Germinal center (tissue), 1 donor: Measurements from ENCODE around the gene CYP39A1.

Source experiments
- DNase-seq: peaks from one replicate; pipeline ENCODE4 v3.0.0; 2012; ENCODE audit warnings: mixed read lengths, low spot score

The CYP39A1 gene

GRCh38 chr6:46590765-46591164, 61.9 kb downstream of the CYP39A1 start:
- DNase-seq: no peak

DNA sequence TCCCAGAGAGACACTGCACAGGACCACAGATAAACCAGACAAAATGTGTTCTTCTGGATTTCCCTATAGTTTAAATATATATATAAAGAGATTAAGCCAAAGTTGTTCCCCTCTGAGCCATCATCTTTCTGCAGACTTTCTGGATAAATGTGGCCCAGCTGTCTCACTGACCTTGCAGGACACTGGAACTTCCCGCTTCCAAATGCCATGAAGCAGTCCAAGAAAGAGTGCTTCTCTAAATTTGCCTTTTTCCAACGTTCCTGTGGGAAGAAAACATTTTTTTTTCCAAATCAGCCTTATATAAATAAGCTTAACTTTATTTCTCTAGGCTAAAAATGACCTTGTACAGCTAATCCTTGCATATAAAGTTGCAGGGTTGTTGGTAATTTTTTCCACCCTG, 65.7 kb downstream of the CYP39A1 start:
- DNase-seq: no peak

- DNase-seq: no peak
Measured at GRCh38 chr6:46584586-46584985, 68.0 kb downstream of the CYP39A1 start.

DNA sequence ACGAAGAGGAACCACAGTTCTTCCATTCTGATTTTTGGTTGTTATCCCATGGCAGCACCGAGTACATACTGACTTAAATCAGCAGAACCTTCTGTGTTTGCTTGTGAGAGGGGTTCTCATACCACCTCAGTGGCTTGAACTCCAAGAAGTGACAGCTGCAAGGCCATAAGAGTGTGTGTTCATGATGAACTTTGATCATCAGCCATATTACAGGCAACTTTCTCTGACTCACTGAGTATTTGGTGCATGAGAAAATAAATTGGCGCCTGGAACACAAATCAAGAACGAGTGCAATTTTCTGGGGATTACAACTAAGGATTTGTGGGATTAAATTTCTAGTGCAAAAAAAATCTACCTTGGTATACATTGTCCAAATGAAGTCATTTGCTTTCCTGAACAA, 68.9 kb downstream of the CYP39A1 start:
- DNase-seq: no peak

GRCh38 chr6:46583081-46583480, 69.5 kb downstream of the CYP39A1 start:
- no peak for DNase-seq

DNA sequence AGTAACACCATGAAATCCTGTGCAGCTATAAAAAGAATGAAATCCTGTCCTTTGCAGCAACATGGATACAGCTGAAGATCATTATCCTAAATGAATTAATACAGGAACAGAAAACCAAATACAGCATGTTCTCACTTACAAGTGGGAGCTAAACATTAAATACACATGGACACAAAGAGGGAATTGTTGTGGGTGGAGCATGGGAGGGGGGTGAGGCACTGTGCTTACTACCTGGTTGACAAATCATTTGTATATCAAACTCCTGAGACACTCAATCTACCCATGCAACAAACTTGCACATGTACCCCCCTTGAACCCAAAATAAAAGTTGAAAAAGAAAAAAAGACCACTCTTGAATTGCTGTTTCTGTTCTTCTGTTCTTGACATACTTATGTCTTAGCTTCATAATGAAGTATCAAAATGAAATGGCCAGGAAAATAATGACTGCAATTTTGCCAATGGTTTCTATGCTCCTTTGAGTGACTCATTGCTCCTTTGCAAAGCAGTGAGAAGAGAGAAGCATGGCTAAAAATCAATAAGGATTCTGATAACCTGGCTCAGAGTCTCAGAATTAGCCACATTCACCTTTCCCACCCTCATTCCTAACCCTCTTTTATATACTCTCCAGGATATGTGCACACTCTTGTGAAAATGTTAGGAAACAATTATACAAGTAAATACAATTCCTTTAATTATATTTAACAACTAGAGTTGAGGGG, 71.0 kb downstream of the CYP39A1 start:
- DNase-seq: no peak

GRCh38 chr6:46575530-46575929, 77.1 kb downstream of the CYP39A1 start:
- DNase-seq: no peak

DNA sequence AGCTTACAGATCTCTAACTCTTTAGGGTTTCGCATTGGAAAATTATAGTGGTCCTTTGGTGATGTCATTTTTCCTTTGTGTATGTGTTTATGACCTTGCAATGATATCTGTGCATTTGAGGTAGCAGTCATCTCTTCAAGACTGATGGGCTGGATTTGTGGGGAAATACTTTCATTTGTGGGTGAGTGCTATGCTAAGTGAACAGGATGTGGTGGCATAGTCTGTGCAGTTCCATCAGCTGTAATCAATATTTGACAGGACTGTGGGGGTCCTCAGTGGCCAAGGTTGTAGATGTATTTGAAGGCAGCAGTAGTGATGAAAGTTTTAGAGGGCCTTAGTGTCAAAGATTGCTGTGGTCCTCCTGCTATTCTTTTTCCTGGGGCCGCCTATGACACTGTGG, 79.5 kb downstream of the CYP39A1 start:
- no peak for DNase-seq

DNA sequence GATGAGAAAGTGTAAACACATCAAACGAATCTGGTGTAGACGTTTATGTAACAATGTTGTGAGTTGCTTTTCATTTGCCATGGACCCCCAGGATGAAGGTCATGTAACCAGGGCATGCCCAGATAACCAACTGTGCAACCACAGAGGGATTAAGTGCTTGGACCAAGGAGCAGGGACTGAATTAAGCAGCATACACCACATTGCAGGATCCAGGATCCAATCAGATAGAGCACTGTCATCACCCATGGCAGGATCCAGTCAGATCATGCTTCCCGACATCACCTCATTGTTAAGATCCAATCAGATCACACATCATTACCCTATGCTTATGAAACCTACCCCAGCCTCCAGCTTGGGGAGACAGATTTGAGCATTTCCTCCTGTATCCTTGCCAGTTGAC, 87.1 kb downstream of the CYP39A1 start:
- no peak for DNase-seq

DNA sequence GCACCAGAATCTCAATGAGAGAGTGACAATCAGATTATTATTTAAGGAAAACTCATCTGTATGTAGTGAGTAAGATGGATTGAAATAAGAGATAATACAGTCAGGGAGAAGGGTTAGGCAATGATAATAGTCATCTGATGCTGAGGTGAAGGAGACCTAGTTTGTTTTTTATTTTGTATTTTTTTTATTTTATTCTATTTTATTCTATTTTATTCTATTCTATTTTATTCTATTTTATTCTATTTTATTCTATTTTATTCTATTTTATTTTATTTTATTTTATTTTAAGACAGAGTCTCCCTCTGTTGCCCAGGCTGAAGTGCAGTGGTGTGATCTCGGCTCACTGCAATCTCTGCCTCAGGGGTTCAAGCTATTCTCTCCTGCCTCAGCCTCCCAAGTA, 88.7 kb downstream of the CYP39A1 start:
- DNase-seq: no peak

GRCh38 chr6:46556053-46556452, 96.6 kb downstream of the CYP39A1 start:
- DNase-seq: no peak

DNA sequence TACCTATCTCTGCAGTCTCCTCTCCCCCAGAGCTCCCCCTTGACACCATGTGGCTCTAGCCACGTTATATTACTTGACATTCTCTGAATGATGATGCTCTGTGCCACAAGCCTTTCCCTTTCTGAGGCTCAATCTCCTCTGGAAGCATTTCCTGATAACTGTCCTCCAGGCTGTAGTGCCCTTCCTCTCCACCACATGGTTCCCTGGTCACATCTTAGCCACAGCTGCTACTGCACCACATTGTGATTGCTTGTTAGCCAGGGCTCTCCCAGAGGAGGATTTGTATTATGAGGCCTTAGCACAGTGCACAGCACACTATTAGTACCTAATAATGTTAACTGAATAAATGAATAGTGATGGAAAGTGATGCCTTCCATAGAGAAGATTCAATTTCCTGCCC, 97.5 kb downstream of the CYP39A1 start:
- no peak for DNase-seq

- DNase-seq: no peak
Measured at GRCh38 chr6:46549155-46549554, 103.5 kb downstream of the CYP39A1 start.

DNA sequence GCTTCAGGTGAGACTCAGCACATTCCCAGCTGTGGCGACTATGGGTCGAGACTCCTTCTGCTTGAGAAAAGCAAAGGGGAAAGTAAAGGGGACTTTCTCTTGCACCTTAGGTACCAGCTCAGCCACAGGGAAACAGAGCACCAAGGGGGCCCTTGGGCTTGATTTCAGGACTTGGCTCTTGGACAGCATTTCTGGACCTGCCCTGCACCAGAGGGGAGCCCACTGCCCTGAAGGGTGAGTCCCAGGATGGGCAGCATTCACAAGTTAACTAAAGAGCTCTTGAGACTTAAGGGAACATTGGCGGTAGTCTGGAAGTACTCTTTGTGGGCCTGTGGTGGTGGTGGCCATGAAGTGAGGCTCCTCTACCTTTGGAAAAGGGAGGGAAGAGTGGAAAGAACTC, 111.1 kb downstream of the CYP39A1 start:
- no peak for DNase-seq

- DNase-seq: no peak
Measured at GRCh38 chr6:46539866-46540265, 112.8 kb downstream of the CYP39A1 start.

GRCh38 chr6:46538800-46539480, 113.7 kb downstream of the CYP39A1 start:
- DNase-seq: no peak

- DNase-seq: no peak
Measured at GRCh38 chr6:46530896-46531295, 121.7 kb downstream of the CYP39A1 start.

DNA sequence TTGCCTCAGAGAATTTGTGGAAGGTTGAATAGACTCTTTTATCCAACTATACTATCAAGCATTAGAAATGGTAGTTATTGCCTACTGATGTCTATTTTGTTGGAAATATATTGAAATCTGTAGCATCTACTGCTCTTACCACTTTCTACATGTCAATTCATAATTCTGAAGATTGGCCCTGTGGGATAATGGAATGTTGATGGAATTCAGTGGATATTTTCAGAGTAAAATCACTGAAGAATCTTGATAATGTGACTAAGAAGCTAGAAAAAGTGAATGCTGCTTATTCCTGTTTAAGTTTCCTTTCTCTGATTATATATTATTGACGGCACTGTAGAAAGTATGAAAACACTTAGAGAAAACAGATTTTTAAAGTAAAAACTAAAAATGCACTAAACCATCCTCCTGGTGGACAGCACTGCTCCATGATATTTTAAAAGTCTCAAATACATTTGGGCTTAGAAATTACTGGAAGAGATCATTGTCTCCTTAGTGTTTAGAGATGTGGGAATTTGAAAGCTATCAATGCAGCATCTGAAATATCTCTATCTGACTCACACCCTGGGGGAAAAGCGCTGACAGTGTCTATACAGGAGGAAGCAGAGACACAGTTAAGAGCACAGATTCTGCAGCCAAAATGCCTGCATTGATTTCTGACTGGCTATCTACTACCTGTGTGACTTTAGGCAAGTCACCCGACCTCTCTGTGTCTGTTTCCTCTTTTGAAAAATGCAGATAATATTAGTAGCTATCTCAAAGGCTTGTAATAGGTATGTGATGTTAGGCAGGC, 123.5 kb downstream of the CYP39A1 start:
- DNase-seq: no peak

DNA sequence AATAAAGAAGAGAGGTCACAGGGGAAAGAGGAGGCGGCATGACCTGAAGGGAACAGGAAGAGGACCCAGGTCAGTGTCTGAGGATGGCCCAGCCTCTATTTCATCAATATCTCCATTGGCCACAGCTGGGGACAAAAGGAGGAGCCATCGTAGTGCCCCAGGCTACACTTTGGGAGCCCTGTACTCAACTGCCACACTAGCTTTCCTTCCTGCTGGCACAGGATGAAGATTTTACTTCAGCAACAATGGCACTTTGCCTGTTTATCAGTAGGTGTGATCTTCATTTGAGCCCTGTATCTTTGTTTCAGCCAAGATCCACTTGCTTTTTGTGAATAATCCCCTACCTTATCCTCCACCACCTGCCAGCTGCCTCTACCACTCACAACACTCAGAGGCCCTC, 126.0 kb downstream of the CYP39A1 start:
- no peak for DNase-seq

- DNase-seq: no peak
Measured at GRCh38 chr6:46525583-46525982, 127.0 kb downstream of the CYP39A1 start.

- no peak for DNase-seq
Measured at GRCh38 chr6:46521464-46521971, 131.1 kb downstream of the CYP39A1 start.

DNA sequence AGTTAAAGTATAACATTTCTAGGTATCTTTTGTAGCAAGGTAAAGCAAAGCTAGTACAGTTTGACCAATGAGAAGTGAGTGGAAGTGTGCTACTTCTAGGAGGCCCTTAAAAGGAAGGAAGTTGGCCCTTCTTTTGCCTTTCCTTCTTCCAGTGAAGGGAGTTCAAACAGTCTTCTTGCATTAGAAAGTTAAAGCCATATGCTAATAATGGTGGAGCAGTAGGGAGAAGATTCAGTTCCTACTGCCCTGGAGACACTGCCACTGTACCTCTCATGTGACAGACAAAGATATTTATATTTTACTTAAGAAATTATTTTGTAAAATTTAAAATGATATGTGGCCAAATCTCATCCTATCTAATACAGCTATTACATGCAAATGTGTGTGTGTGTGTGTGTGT, 135.4 kb downstream of the CYP39A1 start:
- no peak for DNase-seq

GRCh38 chr6:46513533-46513932, 139.1 kb downstream of the CYP39A1 start:
- no peak for DNase-seq
